Neural crest cell (in vitro differentiated cells): ENCODE data around the gene RRAGD. TPM values are rescaled to one million over a fixed set of nuclear protein-coding genes. Genes with fewer than 3 reads are reported as not detected.

Experiments
- DNase-seq: peaks from one replicate; pipeline ENCODE4 v3.0.0; 2021; ENCODE audit warnings: low read depth, mixed read lengths, low spot score
- H3K27ac Mint-ChIP-seq: one replicate; pipeline ENCODE4 v1.8.0; 2021; ENCODE audit warnings: mild to moderate bottlenecking, mixed read lengths; ENCODE audit not compliant: unreplicated experiment
- H3K27me3 Mint-ChIP-seq: 2 replicates; pipeline ENCODE4 v1.8.0; 2021; ENCODE audit warnings: low read depth, mild to moderate bottlenecking, mixed read lengths
- H3K36me3 Mint-ChIP-seq: 2 replicates; pipeline ENCODE4 v1.8.0; 2021; ENCODE audit warnings: low read depth, mild to moderate bottlenecking, mixed read lengths
- H3K4me1 Mint-ChIP-seq: 2 replicates; pipeline ENCODE4 v1.8.0; 2021; ENCODE audit warnings: mixed read lengths
- H3K4me3 Mint-ChIP-seq: one replicate; pipeline ENCODE4 v1.8.0; 2021; ENCODE audit warnings: mild to moderate bottlenecking, mixed read lengths
- H3K9me3 Mint-ChIP-seq: 2 replicates; pipeline ENCODE4 v1.8.0; 2021; ENCODE audit warnings: mixed read lengths
- CTCF ChIP-seq: fragments of 200-600 bp; sonication (generic); conservative IDR thresholded peaks from 2 replicates; pipeline ENCODE4 v1.5.0; 2021; ENCODE audit warnings: antibody characterized with exemption, mild to moderate bottlenecking
- total RNA-seq: library from RNA; stranded (reverse); gene quantifications from 2 replicates; pipeline ENCODE4 v1.2.1, GENCODE V29; 2021

Gene RRAGD
- total RNA-seq, 1 donor from 2014 or later: 12.8 TPM

DNA sequence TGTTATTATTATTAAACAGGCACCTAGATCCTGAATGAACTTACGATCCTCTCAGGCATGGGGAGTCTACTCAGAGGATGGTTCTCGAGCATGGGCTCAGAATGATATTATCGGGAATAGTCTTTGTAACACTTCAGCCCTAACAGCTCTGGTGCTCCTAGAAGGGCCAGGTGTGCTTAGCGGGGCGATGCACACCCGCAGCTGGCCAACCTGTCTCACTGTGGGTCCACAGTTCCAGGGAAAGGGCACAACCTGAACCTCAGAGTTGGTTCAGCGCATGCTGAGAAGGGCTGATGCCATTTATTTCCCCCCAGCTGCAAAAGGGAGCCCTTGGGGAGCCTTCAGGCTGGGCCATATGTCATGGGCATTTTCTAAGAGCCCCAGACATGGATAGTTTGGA is 26.2 kb downstream of the RRAGD start:
- TF ChIP-seq CTCF: no peak
- Mint-ChIP-seq H3K27ac (no peak overlapping the region), H3K9me3 (peaks cover 1% of the 10 kb centered on the region), H3K4me1 (no peaks in the 10 kb centered on the region), H3K4me3 (no peak overlapping the region), H3K27me3 (no peaks in the 10 kb centered on the region), H3K36me3 (peaks cover 2% of the 10 kb centered on the region)
- DNase-seq: no peak

GRCh38 chr6:89385156-89385667 is 26.9 kb downstream of the RRAGD start:
- Mint-ChIP-seq H3K36me3 (peaks cover 2% of the 10 kb centered on the region), H3K27me3 (no peaks in the 10 kb centered on the region), H3K9me3 (no peaks in the 10 kb centered on the region), H3K27ac (no peak overlapping the region), H3K4me3 (no peak overlapping the region), H3K4me1 (no peaks in the 10 kb centered on the region)
- TF ChIP-seq CTCF: no peak
- no peak for DNase-seq

- Mint-ChIP-seq H3K4me3 (no peak overlapping the region), H3K27me3 (no peaks in the 10 kb centered on the region), H3K36me3 (peaks cover 2% of the 10 kb centered on the region), H3K9me3 (no peaks in the 10 kb centered on the region), H3K27ac (no peak overlapping the region), H3K4me1 (no peaks in the 10 kb centered on the region)
- no peak for DNase-seq
- no peak for TF ChIP-seq CTCF
These were observed 31.0 kb downstream of the RRAGD start for GRCh38 chr6:89381031-89381430.

DNA sequence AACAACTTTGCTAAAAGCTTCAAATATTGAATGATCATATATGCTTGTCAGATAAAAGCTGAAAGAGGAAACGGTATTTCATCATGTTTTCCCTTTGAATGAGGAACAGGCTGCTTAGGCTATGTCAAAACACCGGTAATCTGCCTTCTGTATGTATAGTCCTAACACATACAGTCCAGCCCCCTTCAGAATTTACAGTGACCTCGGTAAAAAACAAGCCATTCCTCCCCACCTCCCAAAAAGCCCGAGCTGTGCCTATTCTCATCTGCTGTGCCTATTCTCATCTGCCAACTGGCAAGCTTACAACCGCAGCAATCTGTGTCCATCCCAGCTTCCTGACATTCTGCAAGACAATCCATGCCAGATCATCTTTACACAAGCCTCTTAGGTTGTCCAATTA is 32.8 kb downstream of the RRAGD start:
- no peaks in the 10 kb centered on the region for H3K27me3 Mint-ChIP-seq
- H3K36me3 Mint-ChIP-seq: peaks cover 2% of the 10 kb centered on the region
- H3K27ac Mint-ChIP-seq: no peak overlapping the region
- H3K4me1 Mint-ChIP-seq: no peaks in the 10 kb centered on the region
- DNase-seq: no peak
- no peaks in the 10 kb centered on the region for H3K9me3 Mint-ChIP-seq
- no peak overlapping the region for H3K4me3 Mint-ChIP-seq
- no peak for TF ChIP-seq CTCF

DNA sequence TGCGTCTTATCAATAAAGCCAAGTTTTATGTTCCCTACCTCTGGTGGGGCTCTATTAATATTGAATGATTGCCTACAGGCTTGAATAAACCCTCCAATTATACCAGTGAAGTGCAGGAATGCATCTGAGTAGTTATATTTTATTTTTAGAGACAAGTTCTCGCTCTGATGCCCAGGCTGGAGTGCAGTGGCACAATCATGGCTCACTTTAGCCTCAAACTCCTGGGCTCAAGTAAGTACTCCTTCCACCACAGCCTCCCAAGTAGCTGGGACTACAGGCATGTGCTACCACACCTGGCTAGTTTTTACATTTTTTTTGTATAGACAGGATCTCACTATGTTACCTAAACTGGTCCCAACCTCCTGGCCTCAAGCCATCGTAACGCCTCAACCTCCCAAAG is 33.4 kb downstream of the RRAGD start:
- TF ChIP-seq CTCF: no peak
- H3K36me3 Mint-ChIP-seq: peaks cover 2% of the 10 kb centered on the region
- no peak for DNase-seq
- H3K27ac Mint-ChIP-seq: no peak overlapping the region
- H3K9me3 Mint-ChIP-seq: no peaks in the 10 kb centered on the region
- no peak overlapping the region for H3K4me3 Mint-ChIP-seq
- no peaks in the 10 kb centered on the region for H3K4me1 Mint-ChIP-seq
- H3K27me3 Mint-ChIP-seq: no peaks in the 10 kb centered on the region
